ENCODE measurements around the gene GPC6.
A peak's percentile ranks its signal among the peaks of the same experiment; 100 is the strongest.

GPC6 gene

GRCh38 chr13:93399212-93399611 is 172.6 kb downstream of the GPC6 start:
- Histone ChIP-seq H3K27me3 (ENCODE audit: control insufficient read depth, insufficient read depth, low read length) (no peaks in the 10 kb centered on the region), H3K9me3 (ENCODE audit: control insufficient read depth, insufficient read depth, low read length) (no peaks in the 10 kb centered on the region), H3K36me3 (ENCODE audit: control insufficient read depth, insufficient read depth, low read length) (no peaks in the 10 kb centered on the region), H3K4me1 (ENCODE audit: control insufficient read depth, insufficient read depth, low read length) (no peaks in the 10 kb centered on the region), H3K4me3 (ENCODE audit: low read length) (no peak overlapping the region), H3K27ac (ENCODE audit: low read length) (no peak overlapping the region)
- no CpG with 5 or more reads among the region's 4 CpGs for WGBS (ENCODE audit: insufficient coverage, insufficient read length)
- DNase-seq (ENCODE audit: low read depth, low spot score) = no peak

GRCh38 chr13:93406136-93406535 is 179.5 kb downstream of the GPC6 start:
- Histone ChIP-seq H3K36me3 (ENCODE audit: control insufficient read depth, insufficient read depth, low read length) (no peaks in the 10 kb centered on the region), H3K4me3 (ENCODE audit: low read length) (no peak overlapping the region), H3K9me3 (ENCODE audit: control insufficient read depth, insufficient read depth, low read length) (no peaks in the 10 kb centered on the region), H3K27me3 (ENCODE audit: control insufficient read depth, insufficient read depth, low read length) (no peaks in the 10 kb centered on the region), H3K27ac (ENCODE audit: low read length) (no peak overlapping the region), H3K4me1 (ENCODE audit: control insufficient read depth, insufficient read depth, low read length) (no peaks in the 10 kb centered on the region)
- WGBS (ENCODE audit: insufficient coverage, insufficient read length) = no CpG with 5 or more reads among the region's 2 CpGs
- no peak for DNase-seq (ENCODE audit: low read depth, low spot score)

- H3K4me3 ChIP-seq (ENCODE audit: low read length) = no peak overlapping the region
- no peaks in the 10 kb centered on the region for H3K36me3 ChIP-seq (ENCODE audit: control insufficient read depth, insufficient read depth, low read length)
- no peaks in the 10 kb centered on the region for H3K4me1 ChIP-seq (ENCODE audit: control insufficient read depth, insufficient read depth, low read length)
- no peak for DNase-seq (ENCODE audit: low read depth, low spot score)
- no peaks in the 10 kb centered on the region for H3K9me3 ChIP-seq (ENCODE audit: control insufficient read depth, insufficient read depth, low read length)
- H3K27me3 ChIP-seq (ENCODE audit: control insufficient read depth, insufficient read depth, low read length) = no peaks in the 10 kb centered on the region
- H3K27ac ChIP-seq (ENCODE audit: low read length) = no peak overlapping the region
These were observed 180.9 kb downstream of the GPC6 start for GRCh38 chr13:93407551-93407950.

- no peak overlapping the region for H3K4me3 ChIP-seq (ENCODE audit: low read length)
These were observed 182.4 kb downstream of the GPC6 start for GRCh38 chr13:93409001-93409400.

GRCh38 chr13:93409816-93410215 is 183.2 kb downstream of the GPC6 start:
- H3K27me3 ChIP-seq (ENCODE audit: control insufficient read depth, insufficient read depth, low read length) = no peaks in the 10 kb centered on the region
- no peaks in the 10 kb centered on the region for H3K9me3 ChIP-seq (ENCODE audit: control insufficient read depth, insufficient read depth, low read length)
- no peak overlapping the region for H3K4me3 ChIP-seq (ENCODE audit: low read length)
- no peak for DNase-seq (ENCODE audit: low read depth, low spot score)
- H3K36me3 ChIP-seq (ENCODE audit: control insufficient read depth, insufficient read depth, low read length) = no peaks in the 10 kb centered on the region
- no peak overlapping the region for H3K27ac ChIP-seq (ENCODE audit: low read length)
- H3K4me1 ChIP-seq (ENCODE audit: control insufficient read depth, insufficient read depth, low read length) = peaks cover 2% of the 10 kb centered on the region; the same call in 1 of the 2 replicates

More at GRCh38 chr13:93409001-93409400, 182.4 kb downstream of the GPC6 start:
- H3K36me3 ChIP-seq (ENCODE audit: control insufficient read depth, insufficient read depth, low read length) = no peaks in the 10 kb centered on the region
- H3K4me1 ChIP-seq (ENCODE audit: control insufficient read depth, insufficient read depth, low read length) = peaks cover 1% of the 10 kb centered on the region; the same call in 1 of the 2 replicates
- DNase-seq (ENCODE audit: low read depth, low spot score) = no peak
- WGBS (ENCODE audit: insufficient coverage, insufficient read length) = no CpG with 5 or more reads among the region's 3 CpGs
- H3K9me3 ChIP-seq (ENCODE audit: control insufficient read depth, insufficient read depth, low read length) = no peaks in the 10 kb centered on the region
- H3K27ac ChIP-seq (ENCODE audit: low read length) = no peak overlapping the region
- no peaks in the 10 kb centered on the region for H3K27me3 ChIP-seq (ENCODE audit: control insufficient read depth, insufficient read depth, low read length)

- no peak for DNase-seq (ENCODE audit: low read depth, low spot score)
- no peaks in the 10 kb centered on the region for H3K36me3 ChIP-seq (ENCODE audit: control insufficient read depth, insufficient read depth, low read length)
- H3K9me3 ChIP-seq (ENCODE audit: control insufficient read depth, insufficient read depth, low read length) = no peaks in the 10 kb centered on the region
- H3K4me3 ChIP-seq (ENCODE audit: low read length) = no peak overlapping the region
- no CpG with 5 or more reads among the region's 3 CpGs for WGBS (ENCODE audit: insufficient coverage, insufficient read length)
- peaks cover 2% of the 10 kb centered on the region; the same call in 1 of the 2 replicates for H3K4me1 ChIP-seq (ENCODE audit: control insufficient read depth, insufficient read depth, low read length)
- no peaks in the 10 kb centered on the region for H3K27me3 ChIP-seq (ENCODE audit: control insufficient read depth, insufficient read depth, low read length)
- no peak overlapping the region for H3K27ac ChIP-seq (ENCODE audit: low read length)
These were observed 184.6 kb downstream of the GPC6 start for GRCh38 chr13:93411186-93411680.

- Histone ChIP-seq H3K27ac (ENCODE audit: low read length) (no peak overlapping the region), H3K27me3 (ENCODE audit: control insufficient read depth, insufficient read depth, low read length) (no peaks in the 10 kb centered on the region), H3K4me1 (ENCODE audit: control insufficient read depth, insufficient read depth, low read length) (peaks cover 2% of the 10 kb centered on the region; the same call in 1 of the 2 replicates), H3K9me3 (ENCODE audit: control insufficient read depth, insufficient read depth, low read length) (no peaks in the 10 kb centered on the region), H3K36me3 (ENCODE audit: control insufficient read depth, insufficient read depth, low read length) (no peaks in the 10 kb centered on the region), H3K4me3 (ENCODE audit: low read length) (no peak overlapping the region)
- no peak for DNase-seq (ENCODE audit: low read depth, low spot score)
These were observed 186.1 kb downstream of the GPC6 start for GRCh38 chr13:93412676-93413075.

- peaks cover 2% of the 10 kb centered on the region; the same call in 1 of the 2 replicates for H3K4me1 ChIP-seq (ENCODE audit: control insufficient read depth, insufficient read depth, low read length)
- no CpG with 5 or more reads among the region's 8 CpGs for WGBS (ENCODE audit: insufficient coverage, insufficient read length)
- no peak for DNase-seq (ENCODE audit: low read depth, low spot score)
- no peak overlapping the region for H3K27ac ChIP-seq (ENCODE audit: low read length)
- H3K36me3 ChIP-seq (ENCODE audit: control insufficient read depth, insufficient read depth, low read length) = no peaks in the 10 kb centered on the region
- H3K4me3 ChIP-seq (ENCODE audit: low read length) = no peak overlapping the region
- H3K27me3 ChIP-seq (ENCODE audit: control insufficient read depth, insufficient read depth, low read length) = no peaks in the 10 kb centered on the region
- no peaks in the 10 kb centered on the region for H3K9me3 ChIP-seq (ENCODE audit: control insufficient read depth, insufficient read depth, low read length)
These were observed 187.5 kb downstream of the GPC6 start for GRCh38 chr13:93413972-93414717.

GRCh38 chr13:93416736-93417355 is 190.2 kb downstream of the GPC6 start:
- WGBS (ENCODE audit: insufficient coverage, insufficient read length) = no CpG with 5 or more reads among the region's 1 CpG
- Histone ChIP-seq H3K4me1 (ENCODE audit: control insufficient read depth, insufficient read depth, low read length) (peaks cover 6% of the 10 kb centered on the region), H3K9me3 (ENCODE audit: control insufficient read depth, insufficient read depth, low read length) (no peaks in the 10 kb centered on the region), H3K36me3 (ENCODE audit: control insufficient read depth, insufficient read depth, low read length) (no peaks in the 10 kb centered on the region), H3K27ac (ENCODE audit: low read length) (no peak overlapping the region), H3K4me3 (ENCODE audit: low read length) (no peak overlapping the region), H3K27me3 (ENCODE audit: control insufficient read depth, insufficient read depth, low read length) (no peaks in the 10 kb centered on the region)
- DNase-seq (ENCODE audit: low read depth, low spot score) = no peak

GRCh38 chr13:93418398-93418797 is 191.8 kb downstream of the GPC6 start:
- Histone ChIP-seq H3K27ac (ENCODE audit: low read length) (no peak overlapping the region), H3K4me1 (ENCODE audit: control insufficient read depth, insufficient read depth, low read length) (peaks cover 6% of the 10 kb centered on the region)
- no CpG with 5 or more reads among the region's 8 CpGs for WGBS (ENCODE audit: insufficient coverage, insufficient read length)

GRCh38 chr13:93420206-93420605 is 193.6 kb downstream of the GPC6 start:
- H3K27me3 ChIP-seq (ENCODE audit: control insufficient read depth, insufficient read depth, low read length) = no peaks in the 10 kb centered on the region
- H3K4me3 ChIP-seq (ENCODE audit: low read length) = no peak overlapping the region
- H3K36me3 ChIP-seq (ENCODE audit: control insufficient read depth, insufficient read depth, low read length) = no peaks in the 10 kb centered on the region
- no CpG with 5 or more reads among the region's 1 CpG for WGBS (ENCODE audit: insufficient coverage, insufficient read length)
- H3K9me3 ChIP-seq (ENCODE audit: control insufficient read depth, insufficient read depth, low read length) = no peaks in the 10 kb centered on the region
- DNase-seq (ENCODE audit: low read depth, low spot score) = peak; percentile 13
- no peak overlapping the region for H3K27ac ChIP-seq (ENCODE audit: low read length)
- peaks cover 4% of the 10 kb centered on the region for H3K4me1 ChIP-seq (ENCODE audit: control insufficient read depth, insufficient read depth, low read length)

More at GRCh38 chr13:93418398-93418797, 191.8 kb downstream of the GPC6 start:
- no peak overlapping the region for H3K4me3 ChIP-seq (ENCODE audit: low read length)
- no peak for DNase-seq (ENCODE audit: low read depth, low spot score)
- no peaks in the 10 kb centered on the region for H3K36me3 ChIP-seq (ENCODE audit: control insufficient read depth, insufficient read depth, low read length)
- H3K9me3 ChIP-seq (ENCODE audit: control insufficient read depth, insufficient read depth, low read length) = no peaks in the 10 kb centered on the region
- H3K27me3 ChIP-seq (ENCODE audit: control insufficient read depth, insufficient read depth, low read length) = no peaks in the 10 kb centered on the region

Data from iPS DF 6.9 (cell line).